GM12875 (cell line): ENCODE measurements around the gene C19orf38.
"Not testable (repeated sequence)": the region's sequence is repeated elsewhere in the genome, so short reads cannot be mapped to it uniquely, and the experiment has no call there.

Experiments
- H3K4me3 ChIP-seq: one replicate; pipeline ENCODE4 v1.5.1; 2011; ENCODE audit warnings: low read depth, low read length, control low read depth
- TF ChIP-seq, protein P1 (sequence below): IDR thresholded peaks from 2 replicates; pipeline ENCODE4 v1.5.1; 2011; ENCODE audit warnings: low read depth, mild to moderate bottlenecking, control low read depth, inconsistent platforms, low read length, moderate library complexity, borderline replicate concordance; ENCODE audit not compliant: insufficient read depth

The C19orf38 gene

DNA sequence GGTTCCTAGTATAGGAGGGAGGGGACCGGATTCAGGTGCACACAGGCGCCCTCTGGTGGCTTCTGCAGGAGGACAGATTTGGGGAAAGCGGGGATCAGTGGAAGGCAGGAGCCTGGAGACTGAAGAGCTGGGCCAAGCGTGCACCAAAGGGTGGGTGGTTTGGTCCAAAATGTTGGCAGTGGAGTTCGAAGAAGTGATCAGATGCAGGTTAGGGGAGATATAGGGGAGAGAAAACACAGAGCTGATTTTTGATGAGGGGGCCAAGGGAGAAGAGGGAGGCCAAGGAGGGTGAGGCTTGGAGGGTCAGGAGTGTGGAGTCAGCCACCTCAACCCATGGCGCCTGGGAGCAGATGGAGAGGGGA lies 16.3 kb downstream of the C19orf38 start:
- TF ChIP-seq, protein P1, sequence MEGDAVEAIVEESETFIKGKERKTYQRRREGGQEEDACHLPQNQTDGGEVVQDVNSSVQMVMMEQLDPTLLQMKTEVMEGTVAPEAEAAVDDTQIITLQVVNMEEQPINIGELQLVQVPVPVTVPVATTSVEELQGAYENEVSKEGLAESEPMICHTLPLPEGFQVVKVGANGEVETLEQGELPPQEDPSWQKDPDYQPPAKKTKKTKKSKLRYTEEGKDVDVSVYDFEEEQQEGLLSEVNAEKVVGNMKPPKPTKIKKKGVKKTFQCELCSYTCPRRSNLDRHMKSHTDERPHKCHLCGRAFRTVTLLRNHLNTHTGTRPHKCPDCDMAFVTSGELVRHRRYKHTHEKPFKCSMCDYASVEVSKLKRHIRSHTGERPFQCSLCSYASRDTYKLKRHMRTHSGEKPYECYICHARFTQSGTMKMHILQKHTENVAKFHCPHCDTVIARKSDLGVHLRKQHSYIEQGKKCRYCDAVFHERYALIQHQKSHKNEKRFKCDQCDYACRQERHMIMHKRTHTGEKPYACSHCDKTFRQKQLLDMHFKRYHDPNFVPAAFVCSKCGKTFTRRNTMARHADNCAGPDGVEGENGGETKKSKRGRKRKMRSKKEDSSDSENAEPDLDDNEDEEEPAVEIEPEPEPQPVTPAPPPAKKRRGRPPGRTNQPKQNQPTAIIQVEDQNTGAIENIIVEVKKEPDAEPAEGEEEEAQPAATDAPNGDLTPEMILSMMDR, result peak; percentile 90
- H3K4me3 ChIP-seq, result no peak overlapping the region

DNA sequence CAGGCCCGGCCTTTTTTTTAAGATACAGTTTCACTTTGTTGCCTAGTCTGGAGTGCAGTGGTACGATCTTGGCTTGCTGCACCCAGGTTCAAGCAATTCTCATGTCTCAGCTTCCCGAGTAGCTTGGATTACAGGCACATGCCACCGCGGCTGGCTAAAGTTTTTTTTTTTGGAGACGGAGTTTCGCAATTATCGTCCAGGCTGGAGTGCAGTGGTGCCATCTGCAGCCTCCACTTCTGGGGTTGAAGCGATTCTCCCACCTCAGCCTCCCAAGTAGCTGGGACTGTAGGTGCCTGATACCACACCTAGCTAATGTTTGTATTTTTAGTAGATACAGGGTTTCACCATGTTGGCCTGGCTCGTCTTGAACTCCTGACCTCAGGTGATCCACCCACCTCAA lies 18.3 kb downstream of the C19orf38 start:
- no peak overlapping the region for H3K4me3 ChIP-seq
- TF ChIP-seq, protein P1, result no peak

DNA sequence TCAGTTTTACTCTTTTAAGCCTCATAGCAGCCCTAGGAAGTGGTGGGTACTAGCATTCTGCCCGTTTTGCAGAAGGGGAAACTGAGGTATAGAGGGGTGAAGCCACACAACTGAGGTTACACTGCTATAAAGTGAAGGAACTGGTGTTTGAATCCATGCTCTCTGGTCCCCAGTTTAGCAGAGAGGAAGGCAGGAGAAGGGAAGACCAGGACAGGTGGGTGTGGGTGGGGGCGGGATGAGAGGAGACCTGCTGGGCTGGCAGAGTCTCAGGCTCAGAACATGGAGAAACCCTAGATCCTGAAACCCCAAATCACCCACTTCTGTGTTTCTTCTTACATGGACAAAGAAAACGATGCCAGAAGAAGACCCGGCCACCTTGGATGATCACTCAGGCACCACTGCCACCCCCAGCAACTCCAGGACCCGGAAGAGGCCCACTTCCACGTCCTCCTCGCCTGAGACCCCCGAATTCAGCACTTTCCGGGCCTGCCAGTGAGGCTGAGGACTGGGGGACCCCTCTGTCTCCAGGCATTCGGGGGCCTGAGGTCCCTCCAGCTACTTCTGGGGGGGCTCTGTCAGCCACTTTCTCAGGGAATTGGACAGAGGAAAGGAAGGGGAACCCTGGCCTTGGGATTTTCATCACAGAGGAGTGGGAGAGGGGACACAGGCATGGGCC lies 20.8 kb downstream of the C19orf38 start:
- TF ChIP-seq, protein P1, result no peak
- H3K4me3 ChIP-seq, result no peak overlapping the region

GRCh38 chr19:10869872-10870311 lies 21.7 kb downstream of the C19orf38 start:
- not testable (repeated sequence) for H3K4me3 ChIP-seq

DNA sequence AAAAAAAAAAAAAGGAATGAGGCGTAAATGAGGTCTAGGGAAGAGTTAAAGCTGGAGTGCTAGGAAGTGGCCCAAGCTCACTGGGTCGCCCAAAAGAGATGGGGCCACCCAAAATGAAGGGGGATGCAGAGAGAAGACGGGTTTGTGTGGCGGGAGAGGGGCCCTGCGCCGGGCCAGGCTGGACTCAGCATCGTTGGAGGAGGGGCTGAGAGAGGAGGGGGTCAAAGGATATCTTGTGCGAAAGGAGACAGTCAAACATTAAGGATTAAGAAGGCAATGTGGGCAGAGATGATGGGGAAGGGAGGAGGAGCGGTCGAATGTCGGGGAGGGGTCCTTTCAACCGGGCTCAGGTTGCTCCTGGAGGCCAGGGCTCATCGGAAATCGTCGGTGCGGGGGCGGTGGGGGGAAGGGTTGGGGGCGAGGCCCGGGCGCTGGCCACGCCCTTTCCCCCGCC lies 22.3 kb downstream of the C19orf38 start:
- TF ChIP-seq, protein P1, result no peak

DNA sequence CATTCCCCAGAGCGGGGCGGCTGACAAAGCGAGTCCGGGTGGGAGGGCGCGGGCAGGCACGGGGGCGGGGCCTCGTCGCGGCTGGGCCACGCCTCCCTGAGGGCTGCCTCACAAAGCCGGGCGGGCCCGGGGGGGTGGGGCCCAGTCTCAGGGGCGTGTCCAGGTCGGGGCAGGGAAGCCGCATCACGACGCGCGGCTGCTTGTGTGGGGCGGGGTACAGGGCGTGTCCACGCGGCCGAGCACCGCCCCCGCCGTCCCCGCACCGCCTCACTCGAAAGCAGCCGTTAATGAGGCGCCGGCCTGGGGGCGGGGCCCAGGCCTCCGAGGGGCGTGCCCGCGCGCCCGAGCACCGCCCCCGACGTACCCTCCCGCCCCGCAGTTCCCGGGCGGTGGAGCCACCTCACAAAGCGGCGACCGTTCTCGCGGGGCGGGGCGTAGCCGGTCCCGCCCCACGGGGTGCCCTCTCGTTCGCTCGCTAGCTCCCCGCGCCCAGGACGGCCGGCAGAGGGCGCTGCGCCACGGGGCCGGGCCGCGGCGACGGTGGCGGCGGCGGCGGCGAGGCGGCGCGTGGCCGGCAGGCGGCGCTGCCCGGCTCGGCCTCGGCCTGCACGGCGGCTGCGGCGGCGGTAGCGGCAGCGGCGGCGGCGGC lies 22.9 kb downstream of the C19orf38 start, which contains the start of gene CARM1:
CARM1 (plus strand) TSS at position 599 of the 649 bp plus-strand sequence. CDS start 150 bp downstream, outside the sequence.
- H3K4me3 ChIP-seq, result peak within 1 kb of the TSS; percentile 58
- TF ChIP-seq, protein P1, result peak; percentile 78

More for the DNA sequence above, 22.3 kb downstream of the C19orf38 start:
- peak overlapping the region; percentile 54 for H3K4me3 ChIP-seq

GRCh38 chr19:10871711-10872545 lies 23.7 kb downstream of the C19orf38 start:
- peak overlapping the region; percentile 58 for H3K4me3 ChIP-seq
- TF ChIP-seq, protein P1, result 0 out of 2 replicates have a peak, but pooled peaks have one; percentile 34
